ENCODE results near the gene PCDH10. TPM values are rescaled to one million over a fixed set of nuclear protein-coding genes. Genes with fewer than 3 reads are reported as not detected.

PCDH10 gene
- total RNA-seq, 1 experiment from 2014 or later = not detected

DNA sequence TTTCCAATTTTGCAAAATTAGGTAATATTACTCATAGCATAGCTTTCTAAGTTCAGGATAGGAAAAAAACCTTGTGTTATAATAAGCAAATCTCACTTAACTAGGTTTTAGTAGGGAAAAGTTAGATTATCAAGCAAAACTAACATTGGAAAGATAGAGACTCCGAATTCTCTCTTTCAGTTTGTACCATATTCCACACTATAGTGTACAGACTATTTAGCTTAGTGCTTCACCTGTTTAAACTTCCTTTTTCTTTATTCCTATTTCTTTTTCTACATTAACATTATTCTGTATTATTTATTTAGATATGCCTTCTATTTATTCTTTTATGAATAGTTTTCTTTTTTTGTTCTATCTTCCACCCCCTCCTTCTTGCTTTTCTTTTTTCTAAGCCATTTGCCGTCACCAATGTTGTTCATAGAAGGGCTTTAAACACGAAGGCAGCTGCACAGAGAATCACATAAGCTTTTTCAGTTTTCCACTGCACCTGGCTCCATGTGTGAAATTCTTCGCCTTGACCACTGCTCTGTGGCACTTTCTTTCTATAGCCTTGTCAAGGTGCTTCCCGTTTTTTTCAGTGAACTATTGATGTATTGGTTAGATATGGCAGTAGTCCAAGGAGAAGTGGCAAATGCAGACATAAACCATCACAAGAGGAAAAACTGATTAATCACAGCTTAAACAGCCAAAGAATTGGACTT lies 8.5 kb downstream of the PCDH10 start:
- Mint-ChIP-seq H3K4me3 (ENCODE audit: unreplicated experiment) (no peak overlapping the region), H3K4me1 (ENCODE audit: low read depth, unreplicated experiment) (no peaks in the 10 kb centered on the region), H3K36me3 (ENCODE audit: insufficient read depth, unreplicated experiment) (no peaks in the 10 kb centered on the region), H3K9me3 (ENCODE audit: unreplicated experiment) (no peaks in the 10 kb centered on the region), H3K27me3 (ENCODE audit: insufficient read depth, unreplicated experiment) (peaks cover 4% of the 10 kb centered on the region), H3K27ac (ENCODE audit: unreplicated experiment) (no peak overlapping the region)
- no peak for DNase-seq
- Histone ChIP-seq H3K9me3 (no peaks in the 10 kb centered on the region), H3K4me3 (ENCODE audit: low read depth, low read length) (no peak overlapping the region), H3K27me3 (replicated peaks; ENCODE audit: control insufficient read depth, insufficient read depth, low read length) (no peaks in the 10 kb centered on the region), H3K36me3 (ENCODE audit: control insufficient read depth, insufficient read depth, low read length) (no peaks in the 10 kb centered on the region), H3K4me1 (no peaks in the 10 kb centered on the region)
- CTCF ChIA-PET = no interaction called here
- TF ChIP-seq, protein P1, sequence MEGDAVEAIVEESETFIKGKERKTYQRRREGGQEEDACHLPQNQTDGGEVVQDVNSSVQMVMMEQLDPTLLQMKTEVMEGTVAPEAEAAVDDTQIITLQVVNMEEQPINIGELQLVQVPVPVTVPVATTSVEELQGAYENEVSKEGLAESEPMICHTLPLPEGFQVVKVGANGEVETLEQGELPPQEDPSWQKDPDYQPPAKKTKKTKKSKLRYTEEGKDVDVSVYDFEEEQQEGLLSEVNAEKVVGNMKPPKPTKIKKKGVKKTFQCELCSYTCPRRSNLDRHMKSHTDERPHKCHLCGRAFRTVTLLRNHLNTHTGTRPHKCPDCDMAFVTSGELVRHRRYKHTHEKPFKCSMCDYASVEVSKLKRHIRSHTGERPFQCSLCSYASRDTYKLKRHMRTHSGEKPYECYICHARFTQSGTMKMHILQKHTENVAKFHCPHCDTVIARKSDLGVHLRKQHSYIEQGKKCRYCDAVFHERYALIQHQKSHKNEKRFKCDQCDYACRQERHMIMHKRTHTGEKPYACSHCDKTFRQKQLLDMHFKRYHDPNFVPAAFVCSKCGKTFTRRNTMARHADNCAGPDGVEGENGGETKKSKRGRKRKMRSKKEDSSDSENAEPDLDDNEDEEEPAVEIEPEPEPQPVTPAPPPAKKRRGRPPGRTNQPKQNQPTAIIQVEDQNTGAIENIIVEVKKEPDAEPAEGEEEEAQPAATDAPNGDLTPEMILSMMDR (IDR thresholded peaks at IDR 0.05; ENCODE audit: insufficient read depth in 1 of 2, low read depth in 1 of 2, low read length in 1 of 2, severe bottlenecking in 1 of 2, unreplicated experiment in 1 of 2) = no peak
- no TSS peak for BruUV-seq (replicated peaks)
- POLR2A ChIA-PET = no interaction called here
- intact Hi-C loops (cut with micrococcal nuclease; ENCODE audit: unreplicated experiment) = loop anchor here (10.0 kb wide), 1 partner anchor 117 kb away; no protein-coding TSS in a partner anchor

- ChIA-PET CTCF (no interaction called here), POLR2A (no interaction called here)
- no peak for DNase-seq
- no peaks in the 10 kb centered on the region for H3K4me1 ChIP-seq
- no peaks in the 10 kb centered on the region for H3K36me3 ChIP-seq (ENCODE audit: control insufficient read depth, insufficient read depth, low read length)
- no peaks in the 10 kb centered on the region for H3K36me3 Mint-ChIP-seq (ENCODE audit: insufficient read depth, unreplicated experiment)
- TF ChIP-seq, protein P1 (IDR thresholded peaks at IDR 0.05; ENCODE audit: insufficient read depth in 1 of 2, low read depth in 1 of 2, low read length in 1 of 2, severe bottlenecking in 1 of 2, unreplicated experiment in 1 of 2) = no peak
- no TSS peak for BruUV-seq (replicated peaks)
- no peaks in the 10 kb centered on the region for H3K9me3 ChIP-seq
- no peaks in the 10 kb centered on the region for H3K4me1 Mint-ChIP-seq (ENCODE audit: low read depth, unreplicated experiment)
- H3K9me3 Mint-ChIP-seq (ENCODE audit: unreplicated experiment) = no peaks in the 10 kb centered on the region
- H3K4me3 Mint-ChIP-seq (ENCODE audit: unreplicated experiment) = no peak overlapping the region
- H3K27ac Mint-ChIP-seq (ENCODE audit: unreplicated experiment) = no peak overlapping the region
- intact Hi-C loops (cut with micrococcal nuclease; ENCODE audit: unreplicated experiment) = no loop called here
- H3K27me3 Mint-ChIP-seq (ENCODE audit: insufficient read depth, unreplicated experiment) = no peaks in the 10 kb centered on the region
- H3K4me3 ChIP-seq (ENCODE audit: low read depth, low read length) = no peak overlapping the region
- H3K27me3 ChIP-seq (replicated peaks; ENCODE audit: control insufficient read depth, insufficient read depth, low read length) = no peaks in the 10 kb centered on the region
These were observed 11.8 kb downstream of the PCDH10 start for GRCh38 chr4:133160853-133161252.

DNA sequence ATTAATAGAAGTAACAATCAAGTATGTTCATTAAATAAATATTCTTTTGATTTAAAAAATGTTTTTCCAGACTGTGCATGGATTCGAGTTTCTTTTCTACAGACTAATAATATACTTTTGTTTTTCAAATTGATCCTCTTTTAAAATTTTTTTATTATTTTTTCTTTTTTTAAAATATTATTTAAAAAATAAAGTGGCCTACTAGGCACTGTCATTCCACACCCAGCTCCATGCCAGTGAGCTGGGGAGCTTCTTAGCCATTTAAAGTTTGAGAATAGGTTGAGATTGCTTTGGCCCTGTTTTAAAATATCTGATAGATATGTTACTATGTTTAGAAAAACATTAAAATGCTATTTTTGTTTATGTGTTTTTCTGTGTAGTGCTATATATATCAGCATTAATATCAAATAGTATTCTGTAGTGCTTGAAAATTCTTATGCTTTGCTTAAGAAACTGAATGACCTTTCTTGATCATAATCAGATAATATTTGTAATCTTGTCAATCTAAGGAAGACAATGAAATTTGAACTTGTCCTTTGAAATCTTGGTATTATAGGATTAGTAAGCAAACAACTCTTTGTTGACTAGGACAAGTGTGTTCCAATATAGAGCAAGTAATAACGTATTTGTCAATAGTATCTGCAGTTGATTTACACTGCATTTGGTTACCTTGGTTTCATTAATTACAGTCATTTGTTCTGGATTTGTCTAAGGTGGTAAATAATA lies 12.6 kb downstream of the PCDH10 start:
- Histone ChIP-seq H3K4me1 (no peaks in the 10 kb centered on the region), H3K9me3 (no peaks in the 10 kb centered on the region), H3K36me3 (ENCODE audit: control insufficient read depth, insufficient read depth, low read length) (no peaks in the 10 kb centered on the region), H3K27me3 (replicated peaks; ENCODE audit: control insufficient read depth, insufficient read depth, low read length) (no peaks in the 10 kb centered on the region), H3K4me3 (ENCODE audit: low read depth, low read length) (no peak overlapping the region)
- H3K9me3 Mint-ChIP-seq (ENCODE audit: unreplicated experiment) = no peaks in the 10 kb centered on the region
- BruUV-seq (replicated peaks) = no TSS peak
- no peak for DNase-seq
- POLR2A ChIA-PET = no interaction called here
- CTCF ChIA-PET = no interaction called here
- H3K4me1 Mint-ChIP-seq (ENCODE audit: low read depth, unreplicated experiment) = no peaks in the 10 kb centered on the region
- TF ChIP-seq, protein P1 (IDR thresholded peaks at IDR 0.05; ENCODE audit: insufficient read depth in 1 of 2, low read depth in 1 of 2, low read length in 1 of 2, severe bottlenecking in 1 of 2, unreplicated experiment in 1 of 2) = no peak
- no peaks in the 10 kb centered on the region for H3K27me3 Mint-ChIP-seq (ENCODE audit: insufficient read depth, unreplicated experiment)
- no peaks in the 10 kb centered on the region for H3K36me3 Mint-ChIP-seq (ENCODE audit: insufficient read depth, unreplicated experiment)
- no peak overlapping the region for H3K4me3 Mint-ChIP-seq (ENCODE audit: unreplicated experiment)
- intact Hi-C loops (cut with micrococcal nuclease; ENCODE audit: unreplicated experiment) = no loop called here
- H3K27ac Mint-ChIP-seq (ENCODE audit: unreplicated experiment) = no peak overlapping the region
